ENCODE measurements around the gene STPG1.

The STPG1 gene

DNA sequence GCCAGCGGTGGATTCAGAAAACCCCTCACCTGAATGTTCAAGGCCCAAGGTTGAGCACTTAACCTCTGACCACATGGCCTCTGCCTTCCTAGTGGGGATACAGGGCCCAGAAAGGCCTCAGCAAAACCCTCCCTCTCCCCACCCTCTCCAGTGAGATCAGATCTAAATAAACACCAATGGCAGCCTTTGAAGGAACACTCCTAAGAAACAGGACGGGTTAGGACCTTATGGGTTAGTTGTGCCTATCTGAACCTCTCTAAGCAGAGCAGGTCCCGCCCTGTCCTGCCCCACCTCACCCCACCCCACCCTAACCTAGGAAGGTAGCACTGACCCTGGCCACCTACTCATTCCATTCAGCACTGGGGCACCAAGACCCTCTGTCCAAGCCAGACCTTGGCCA, 102.3 kb downstream of the STPG1 start:
- DNase-seq, result no peak

DNA sequence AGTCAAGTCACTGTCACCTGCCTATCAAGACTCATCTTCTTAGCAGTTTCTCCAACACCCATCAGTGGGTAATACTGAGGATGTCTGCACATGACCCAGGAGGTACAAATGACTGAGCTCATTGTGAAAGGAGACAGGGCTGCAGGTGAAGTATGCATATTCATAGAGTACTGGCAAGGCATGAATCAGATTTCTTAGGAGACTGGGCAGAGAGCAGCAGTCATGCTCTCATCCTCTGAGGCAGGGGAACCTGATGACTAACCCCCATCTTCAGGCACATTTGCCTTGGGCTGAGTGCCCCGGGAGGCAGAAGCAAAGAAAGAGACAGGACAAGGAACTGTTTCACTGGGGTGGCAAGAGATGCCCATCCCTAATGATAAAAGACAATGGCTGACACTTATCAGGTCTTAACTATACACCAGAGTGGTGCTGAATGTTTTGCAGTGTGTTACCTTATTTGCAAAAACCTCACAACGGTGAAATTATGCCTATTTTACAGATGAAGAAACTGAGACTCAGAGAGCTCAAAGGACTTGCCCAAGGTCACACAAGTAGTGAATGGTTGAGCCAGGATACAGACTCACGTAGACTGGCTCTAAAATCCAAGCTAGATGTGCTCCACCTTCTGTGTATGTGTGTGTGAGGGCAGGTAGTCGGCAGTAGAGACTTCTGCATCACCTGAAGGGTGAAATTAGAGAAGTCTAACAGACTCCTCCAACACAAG, 103.7 kb downstream of the STPG1 start:
- DNase-seq, result no peak

DNA sequence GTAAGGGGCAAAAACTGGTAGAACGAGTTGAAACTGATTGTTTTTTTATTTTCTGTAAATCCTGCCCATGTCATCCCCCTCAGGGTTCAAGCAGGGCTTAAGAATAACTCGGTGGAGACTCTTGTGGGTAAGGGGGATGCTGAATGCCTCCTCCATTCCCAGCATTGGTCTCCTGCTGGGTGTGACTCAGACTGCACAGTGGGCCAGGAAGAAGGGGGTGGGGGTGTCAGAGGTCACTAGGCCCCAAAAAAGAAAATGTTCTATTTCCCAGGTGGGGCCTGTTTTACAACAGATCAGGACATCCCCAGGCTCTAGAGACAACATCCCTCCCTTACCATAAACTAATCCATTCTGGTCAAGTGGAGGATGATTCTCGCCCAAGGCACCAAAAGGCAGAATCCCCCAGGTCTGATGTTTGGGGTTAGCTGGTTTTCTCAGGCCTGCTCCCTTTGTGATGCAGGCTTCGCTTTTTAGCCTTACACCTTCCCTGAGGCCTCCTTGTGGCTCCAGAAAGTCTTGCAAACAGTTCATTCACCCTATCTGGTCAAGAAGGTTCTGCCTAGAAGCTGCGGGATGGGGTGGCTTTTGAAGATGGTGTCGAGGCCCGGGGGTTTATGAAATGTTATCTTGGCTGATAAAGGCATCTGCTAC, 105.1 kb downstream of the STPG1 start:
- no peak for DNase-seq
